ENCODE data around the gene SERPINE2.

GRCh38 chr2:224086226-224086914, 47.3 kb upstream of the SERPINE2 start:
- TF ChIP-seq CTCF (IDR thresholded peaks at IDR 0.05) (no peak), POLR2A (IDR thresholded peaks at IDR 0.05) (no peak), POLR2AphosphoS5 (IDR thresholded peaks at IDR 0.05) (peak in 2 of 3 donors; percentile 47 to 48), EP300 (IDR thresholded peaks at IDR 0.05) (no peak)
